GM12865 (cell line): Measurements from ENCODE around the gene HSD17B12.

ENCODE experiments used
- DNase-seq: peaks from one replicate; pipeline ENCODE4 v3.0.0; 2010; ENCODE audit warnings: low read depth
- H3K4me3 ChIP-seq: 2 replicates; pipeline ENCODE4 v1.5.1; 2011; ENCODE audit warnings: mild to moderate bottlenecking, low read depth, low read length, control low read depth
- CTCF ChIP-seq: IDR thresholded peaks from 2 replicates; pipeline ENCODE4 v1.5.1; 2011; ENCODE audit warnings: low read length, control low read depth, low read depth, inconsistent platforms; ENCODE audit not compliant: insufficient read depth; ENCODE audit errors: missing control alignments

HSD17B12 gene

GRCh38 chr11:43866520-43866919 lies 186.0 kb downstream of the HSD17B12 start:
- TF ChIP-seq CTCF, result no peak

GRCh38 chr11:43866969-43867368 lies 186.4 kb downstream of the HSD17B12 start:
- TF ChIP-seq CTCF, result no peak
- no peak overlapping the region for H3K4me3 ChIP-seq
- no peak for DNase-seq

More at GRCh38 chr11:43866520-43866919, 186.0 kb downstream of the HSD17B12 start:
- no peak for DNase-seq
- H3K4me3 ChIP-seq, result no peak overlapping the region

DNA sequence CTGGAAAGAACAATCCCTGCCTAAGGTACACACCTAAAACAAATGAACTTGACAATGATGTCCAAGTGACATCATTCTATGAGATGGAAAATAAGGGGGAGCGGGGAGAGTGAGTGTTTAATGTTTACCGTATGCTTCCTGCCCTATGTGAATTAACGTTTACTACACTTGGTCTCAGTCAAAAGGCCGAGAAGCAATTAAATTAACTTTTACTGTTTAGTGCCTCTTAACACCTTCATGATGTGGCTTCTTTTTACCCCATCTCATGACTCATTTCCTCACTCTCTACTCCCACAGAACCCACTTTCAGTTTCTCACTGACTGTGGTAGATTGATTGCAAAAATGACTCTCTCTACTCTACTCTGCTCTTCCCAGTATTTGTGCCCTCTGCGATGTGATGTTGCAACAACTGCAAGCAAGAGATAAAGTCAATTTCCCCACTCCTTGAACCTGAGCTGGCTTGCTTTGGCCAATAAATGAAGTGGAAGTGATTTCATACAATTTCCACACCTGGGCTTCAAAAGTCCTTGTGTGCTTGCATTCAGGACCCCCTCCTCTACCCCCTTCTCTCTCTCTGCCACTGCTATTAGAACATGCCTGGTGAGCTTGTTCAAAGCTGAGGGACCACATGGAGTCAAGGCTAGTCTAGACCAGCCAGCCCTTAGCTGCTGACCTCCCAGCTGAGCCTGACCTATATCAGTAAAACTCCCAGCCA lies 188.5 kb downstream of the HSD17B12 start:
- TF ChIP-seq CTCF, result no peak
- no peak overlapping the region for H3K4me3 ChIP-seq
- peak; percentile 78 for DNase-seq

DNA sequence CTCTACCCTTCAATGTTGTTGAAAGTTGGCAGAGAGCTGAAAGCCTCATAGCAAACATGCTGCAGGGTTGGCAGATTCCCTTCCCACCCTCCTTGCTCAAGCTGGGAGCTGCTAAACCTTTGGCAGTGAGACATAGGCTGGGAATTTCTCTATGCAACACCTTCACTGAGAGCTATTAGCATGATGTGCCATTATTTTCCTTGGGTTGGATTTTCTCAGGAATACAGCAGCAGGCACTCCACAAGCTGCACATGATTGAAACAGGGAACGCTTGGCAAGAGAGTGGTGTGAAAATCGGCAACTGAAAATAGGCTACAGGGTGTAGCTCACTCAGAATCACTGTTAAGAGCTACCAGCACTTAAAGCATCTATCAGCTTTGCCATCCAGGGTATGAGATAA lies 190.5 kb downstream of the HSD17B12 start:
- DNase-seq, result no peak
- no peak for TF ChIP-seq CTCF
- H3K4me3 ChIP-seq, result no peak overlapping the region

GRCh38 chr11:43872995-43873394 lies 192.5 kb downstream of the HSD17B12 start:
- no peak overlapping the region for H3K4me3 ChIP-seq
- no peak for TF ChIP-seq CTCF
- no peak for DNase-seq

GRCh38 chr11:43874078-43874477 lies 193.5 kb downstream of the HSD17B12 start:
- no peak for TF ChIP-seq CTCF
- no peak for DNase-seq
- H3K4me3 ChIP-seq, result no peak overlapping the region

DNA sequence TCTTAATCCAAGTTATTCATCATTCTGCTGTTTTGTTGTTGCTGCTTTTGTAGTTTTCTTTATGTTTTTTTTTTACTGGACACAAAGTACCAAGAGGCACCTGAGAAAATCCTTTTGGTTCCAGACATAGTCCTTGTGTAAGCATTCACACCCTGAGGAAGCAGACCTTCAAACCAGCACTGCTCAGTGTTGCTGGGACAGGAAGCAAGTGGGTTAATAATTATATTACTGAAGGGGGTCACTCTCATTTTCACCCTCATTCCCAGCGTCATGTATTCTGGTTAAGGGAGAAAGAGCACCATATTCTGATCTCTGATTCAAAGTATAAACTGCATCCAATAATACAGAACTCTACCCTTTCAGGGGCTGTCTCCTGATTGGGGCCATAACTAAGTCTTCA lies 194.2 kb downstream of the HSD17B12 start:
- TF ChIP-seq CTCF, result no peak
- no peak overlapping the region for H3K4me3 ChIP-seq
- DNase-seq, result no peak
